OCI-LY7 (cell line): ENCODE results near the gene TLR1.

Experiments used
- EZH2phosphoT487 ChIP-seq: fragments of 200-600 bp; sonication (generic); IDR thresholded peaks from 2 replicates; pipeline ENCODE4 v1.6.1; 2018; ENCODE audit warnings: low read depth, borderline replicate concordance, mild to moderate bottlenecking, mixed run types, antibody characterized with exemption, low read length, moderate library complexity, mixed read lengths
- TF ChIP-seq, protein P1 (sequence below): fragments of 200-600 bp; sonication (generic); conservative IDR thresholded peaks from 2 replicates; pipeline ENCODE4 v1.5.1; 2014; ENCODE audit warnings: mild to moderate bottlenecking, antibody characterized with exemption, low read length, moderate library complexity, mixed read lengths

DNA sequence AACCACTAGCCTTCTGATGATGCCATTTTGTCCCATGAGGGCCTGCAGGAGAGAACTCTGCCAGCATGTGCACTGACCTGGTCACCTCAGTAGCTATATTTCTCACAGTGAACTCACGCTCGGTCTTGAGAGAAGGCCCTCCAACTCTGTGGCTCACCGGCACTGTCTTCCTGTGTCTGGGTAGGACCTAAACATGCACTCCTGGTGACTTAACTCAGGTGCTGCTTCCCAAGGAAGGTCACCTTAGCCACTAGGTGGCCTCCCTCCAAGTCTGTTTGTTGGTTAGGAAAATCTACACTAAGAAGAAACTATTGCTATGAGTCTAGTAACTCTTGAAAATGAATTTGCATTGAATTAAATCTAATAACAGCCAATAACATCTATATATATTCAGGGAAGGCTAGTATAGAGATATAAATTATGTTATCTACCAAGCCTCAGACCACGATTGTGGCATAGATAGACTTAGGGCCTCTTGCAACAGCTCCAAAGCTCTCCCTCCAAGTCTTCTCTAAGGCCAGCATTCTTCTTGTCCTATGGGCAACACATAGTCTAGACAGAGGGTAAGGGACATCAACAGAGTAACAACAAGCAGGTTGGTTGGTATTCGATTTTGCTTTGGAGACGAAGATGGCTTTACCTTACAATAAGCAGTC, 46.5 kb downstream of the TLR1 start:
- TF ChIP-seq, protein P1, sequence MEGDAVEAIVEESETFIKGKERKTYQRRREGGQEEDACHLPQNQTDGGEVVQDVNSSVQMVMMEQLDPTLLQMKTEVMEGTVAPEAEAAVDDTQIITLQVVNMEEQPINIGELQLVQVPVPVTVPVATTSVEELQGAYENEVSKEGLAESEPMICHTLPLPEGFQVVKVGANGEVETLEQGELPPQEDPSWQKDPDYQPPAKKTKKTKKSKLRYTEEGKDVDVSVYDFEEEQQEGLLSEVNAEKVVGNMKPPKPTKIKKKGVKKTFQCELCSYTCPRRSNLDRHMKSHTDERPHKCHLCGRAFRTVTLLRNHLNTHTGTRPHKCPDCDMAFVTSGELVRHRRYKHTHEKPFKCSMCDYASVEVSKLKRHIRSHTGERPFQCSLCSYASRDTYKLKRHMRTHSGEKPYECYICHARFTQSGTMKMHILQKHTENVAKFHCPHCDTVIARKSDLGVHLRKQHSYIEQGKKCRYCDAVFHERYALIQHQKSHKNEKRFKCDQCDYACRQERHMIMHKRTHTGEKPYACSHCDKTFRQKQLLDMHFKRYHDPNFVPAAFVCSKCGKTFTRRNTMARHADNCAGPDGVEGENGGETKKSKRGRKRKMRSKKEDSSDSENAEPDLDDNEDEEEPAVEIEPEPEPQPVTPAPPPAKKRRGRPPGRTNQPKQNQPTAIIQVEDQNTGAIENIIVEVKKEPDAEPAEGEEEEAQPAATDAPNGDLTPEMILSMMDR: peak; percentile 81
- no peak for TF ChIP-seq EZH2phosphoT487
